HepG2 (cell line): ENCODE results near the gene ADAM22. TPM values are rescaled to one million over a fixed set of nuclear protein-coding genes. Genes with fewer than 3 reads are reported as not detected.

ENCODE experiments used
- ATAC-seq: fragments of 200-7000 bp; cut with Tn5 transposase; 3 replicates; pipeline ENCODE4 v1.9.1; 2020; ENCODE audit warnings: mild to moderate bottlenecking, moderate library complexity
- BruUV-seq: library from RNA; stranded (reverse); fragments of 400-500 nt; replicated peaks from 2 replicates; lab custom pipeline; 2021; lab: Mats Ljungman, UMichigan
- CTCF ChIA-PET: fragments of 300-600 bp; formaldehyde crosslinking; extraction: SDS; loops from one replicate; lab custom pipeline; 2021; ENCODE audit warnings: low total read pairs, inconsistent platforms, low intra/inter-chr PET ratio; lab: Yijun Ruan, JAX
- POLR2A ChIA-PET: fragments of 350-600 bp; sonication (Branson Sonifier 250); formaldehyde crosslinking; loops from one replicate; lab custom pipeline; 2020; ENCODE audit warnings: antibody characterized with exemption, inconsistent platforms; lab: Yijun Ruan, JAX
- DNase-seq: peaks from one replicate; pipeline ENCODE4 v3.0.0-alpha.2; 2015; ENCODE audit warnings: low spot score
- FAIRE-seq: peaks from 3 replicates; lab custom pipeline; 2011; peaks lifted over from hg19 to GRCh38; lab: Jason Lieb, UNC
- H2AFZ ChIP-seq: one replicate; pipeline ENCODE4 v1.6.1; 2011; ENCODE audit warnings: low read length, inconsistent platforms
- H3K27ac ChIP-seq: fragments of 300-600 bp; 3 replicates; pipeline ENCODE4 v1.8.0; 2011; ENCODE audit warnings: mixed run types, mild to moderate bottlenecking, mixed read lengths, low read length, inconsistent platforms; ENCODE audit not compliant: insufficient read depth; ENCODE audit errors: extremely low read length
- H3K27me3 ChIP-seq, 2 experiments: fragments of 200-600 bp in 1 of 2; 2 replicates in 1 of 2; 3 replicates in 1 of 2; pipeline versions ENCODE4 v1.6.0 to v1.8.0; 2011; ENCODE audit warnings: low read length in 2 of 2, mild to moderate bottlenecking in 2 of 2, moderate library complexity in 2 of 2, inconsistent platforms in 1 of 2; ENCODE audit not compliant: insufficient read depth in 2 of 2, control insufficient read depth in 1 of 2
- H3K36me3 ChIP-seq, 2 experiments: fragments of 200-600 bp in 1 of 2; replicated peaks in 1 of 2; 2 replicates in 1 of 2; 3 replicates in 1 of 2; pipeline versions ENCODE4 v1.5.1 to v1.8.0; 2011; ENCODE audit warnings: low read length in 2 of 2, inconsistent platforms in 1 of 2; ENCODE audit not compliant: insufficient read depth in 2 of 2, control insufficient read depth in 1 of 2
- H3K4me1 ChIP-seq: 2 replicates; pipeline ENCODE4 v1.5.1; 2012; ENCODE audit warnings: low read length, inconsistent platforms; ENCODE audit not compliant: insufficient read depth
- H3K4me2 ChIP-seq: 2 replicates; pipeline ENCODE4 v1.6.0; 2011; ENCODE audit warnings: low read depth, low read length, inconsistent platforms
- H3K4me3 ChIP-seq, 3 experiments: fragments of 200-600 bp in 1 of 3; sonication (generic), shearing (Covaris generic) in 1 of 3; replicated peaks in 1 of 3; 2 replicates each; pipeline ENCODE4 v1.5.1; 2011 to 2016; ENCODE audit warnings: low read length in 3 of 3, inconsistent platforms in 2 of 3, low read depth in 2 of 3, mild to moderate bottlenecking in 2 of 3, control low read depth in 1 of 3, mixed read lengths in 1 of 3; ENCODE audit not compliant: insufficient read depth in 1 of 3
- H3K79me2 ChIP-seq: one replicate; pipeline ENCODE4 v1.6.1; 2011; ENCODE audit warnings: low read length, inconsistent platforms; ENCODE audit not compliant: insufficient read depth
- H3K9ac ChIP-seq: 2 replicates; pipeline ENCODE4 v1.6.0; 2011; ENCODE audit warnings: mild to moderate bottlenecking, low read depth, low read length, inconsistent platforms; ENCODE audit not compliant: insufficient read depth
- H3K9me3 ChIP-seq: 2 replicates; pipeline ENCODE4 v1.5.1; 2012; ENCODE audit warnings: mild to moderate bottlenecking, low read length
- H4K20me1 ChIP-seq: 2 replicates; pipeline ENCODE4 v1.6.0; 2011; ENCODE audit warnings: inconsistent platforms, mild to moderate bottlenecking, low read length, moderate library complexity; ENCODE audit not compliant: insufficient read depth
- KAT8 ChIP-seq: IDR thresholded peaks from 2 replicates; pipeline ENCODE4 v1.6.1; 2016; ENCODE audit warnings: missing genetic modification reagents, missing compliant biosample characterization
- SAP130 ChIP-seq: IDR thresholded peaks from 2 replicates; pipeline ENCODE4 v1.6.1; 2016; ENCODE audit warnings: low read depth
- TOPORS ChIP-seq: sonication (generic); formaldehyde crosslinking; IDR thresholded peaks from 2 replicates; pipeline ENCODE4 v1.8.0; 2023; ENCODE audit warnings: mild to moderate bottlenecking, missing genetic modification reagents
- USF2 ChIP-seq, 2 experiments: sonication (generic) in 1 of 2; formaldehyde crosslinking in 1 of 2; IDR thresholded peaks; 2 replicates each; pipeline versions ENCODE4 v1.5.1 to v1.6.1; 2011 to 2020; ENCODE audit warnings: borderline replicate concordance in 1 of 2, low read depth in 1 of 2, low read length in 1 of 2, mild to moderate bottlenecking in 1 of 2, missing genetic modification reagents in 1 of 2, moderate library complexity in 1 of 2
- ZNF333 ChIP-seq: sonication (generic); formaldehyde crosslinking; IDR thresholded peaks from 2 replicates; pipeline ENCODE4 v1.4.0; 2020; ENCODE audit warnings: mild to moderate bottlenecking, missing genetic modification reagents, borderline replicate concordance
- ZNF619 ChIP-seq: sonication (generic); formaldehyde crosslinking; IDR thresholded peaks from 2 replicates; pipeline ENCODE4 v1.4.0; 2020; ENCODE audit warnings: mild to moderate bottlenecking, missing genetic modification reagents
- ZNF629 ChIP-seq: sonication (generic); formaldehyde crosslinking; conservative IDR thresholded peaks from 2 replicates; pipeline ENCODE4 v1.5.0; 2020; ENCODE audit warnings: missing genetic modification reagents
- ZNF749 ChIP-seq: sonication (generic); formaldehyde crosslinking; IDR thresholded peaks from 2 replicates; pipeline ENCODE4 v1.8.0; 2022; ENCODE audit warnings: mild to moderate bottlenecking, missing genetic modification reagents, moderate library complexity, borderline replicate concordance
- WGBS: methylation state at CpG from one replicate; pipeline ENCODE4 v1.1.6; 2017; ENCODE audit warnings: low lambda C conversion rate; 5-methylcytosine and 5-hydroxymethylcytosine counted together
- in situ Hi-C: cut with HindIII; loops from 2 replicates; pipeline ENCODE4 v1.10.0; 2017; ENCODE audit warnings: low pct_unique_long_range_greater_than_20kb; ENCODE audit not compliant: extremely low pct_ligation_motif_present
- intact Hi-C: fragments of 100-400 bp; cut with micrococcal nuclease; formaldehyde crosslinking; loops from one replicate; pipeline ENCODE4 v1.10.0; 2022; ENCODE audit not compliant: unreplicated experiment
- polyA plus RNA-seq, 8 experiments: library from polyadenylated mRNA; depleted of rRNA in 3 of 8; stranded (reverse) in 7 of 8; unstranded in 1 of 8; fragments of >200 nt; fragmentation: Illumina TruSeq in 4 of 8; extraction: Trizol in 4 of 8; gene quantifications; 2 replicates each; pipeline versions ENCODE4 v1.2.1 to v1.2.3, GENCODE V29; 2011 to 2016; ENCODE audit warnings: low read depth in 4 of 8, missing spikeins in 1 of 8, mixed read lengths in 1 of 8; ENCODE audit not compliant: insufficient read depth in 1 of 8
- total RNA-seq, 5 experiments: library from RNA; depleted of rRNA; stranded (reverse); fragments of >200 nt; fragmentation: Illumina TruSeq; extraction: Trizol; gene quantifications; 2 replicates each; pipeline ENCODE4 v1.2.3, GENCODE V29; 2016; ENCODE audit warnings: low read depth in 1 of 5
- TF ChIP-seq, protein P1 (sequence below): sonication (generic); formaldehyde crosslinking; IDR thresholded peaks from 2 replicates; pipeline ENCODE4 v1.5.0; 2020; ENCODE audit warnings: missing genetic modification reagents, mild to moderate bottlenecking, borderline replicate concordance

ADAM22 gene
- total and polyA plus RNA-seq, 2 of the 13 experiments (the other 11 are each of a cell fraction or from before 2014, with no cell fraction given), result 1.9 to 6.7 TPM

- no peak for TF ChIP-seq USF2 (IDR thresholded peaks at IDR 0.05; ENCODE audit: low read depth, low read length)
- TF ChIP-seq USF2 (CRISPR knock-in tag; IDR thresholded peaks at IDR 0.05; ENCODE audit: borderline replicate concordance), result no peak
- TF ChIP-seq SAP130, result no peak
- TF ChIP-seq, protein P1, sequence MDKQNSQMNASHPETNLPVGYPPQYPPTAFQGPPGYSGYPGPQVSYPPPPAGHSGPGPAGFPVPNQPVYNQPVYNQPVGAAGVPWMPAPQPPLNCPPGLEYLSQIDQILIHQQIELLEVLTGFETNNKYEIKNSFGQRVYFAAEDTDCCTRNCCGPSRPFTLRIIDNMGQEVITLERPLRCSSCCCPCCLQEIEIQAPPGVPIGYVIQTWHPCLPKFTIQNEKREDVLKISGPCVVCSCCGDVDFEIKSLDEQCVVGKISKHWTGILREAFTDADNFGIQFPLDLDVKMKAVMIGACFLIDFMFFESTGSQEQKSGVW, result no peak
- TF ChIP-seq ZNF749, result no peak
- no peak for TF ChIP-seq ZNF629
- TF ChIP-seq KAT8 (CRISPR knock-in tag), result no peak
- TF ChIP-seq ZNF619, result no peak
- no peak for TF ChIP-seq ZNF333 (CRISPR knock-in tag)
These were observed 138.1 kb downstream of the ADAM22 start (continued) for GRCh38 chr7:88071994-88072714.

- intact Hi-C loops, result no loop called here
These were observed 138.6 kb downstream of the ADAM22 start for GRCh38 chr7:88072715-88073055.

More at GRCh38 chr7:88072715-88073055, 138.6 kb downstream of the ADAM22 start:
- H3K9me3 ChIP-seq, result no peaks in the 10 kb centered on the region
- whole genome bisulfite sequencing, result 32% methylated on average over 1 of the region's 1 CpG
- H3K36me3 ChIP-seq, result no peaks in the 10 kb centered on the region
- H2AFZ ChIP-seq, result no peak overlapping the region
- in situ Hi-C loops, result no loop called here
- BruUV-seq, result no TSS peak
- ChIA-PET POLR2A (no interaction called here), CTCF (no interaction called here)
- no peak for FAIRE-seq
- H3K4me2 ChIP-seq, result no peak overlapping the region
- no peak overlapping the region for H3K9ac ChIP-seq
- no peak for ATAC-seq
- H3K79me2 ChIP-seq, result no peaks in the 10 kb centered on the region
- H3K4me1 ChIP-seq, result no peaks in the 10 kb centered on the region
- no peak for TF ChIP-seq TOPORS (CRISPR knock-in tag)
- DNase-seq, result no peak
- H3K27me3 ChIP-seq, result no peaks in the 10 kb centered on the region
- no peak overlapping the region for H3K27ac ChIP-seq
- no peaks in the 10 kb centered on the region for H4K20me1 ChIP-seq
- no peak overlapping the region for H3K4me3 ChIP-seq
